HepG2 (cell line): ENCODE measurements around the gene RUVBL2. TPM values are rescaled to one million over a fixed set of nuclear protein-coding genes. Genes with fewer than 3 reads are reported as not detected.
A peak's percentile ranks its signal among the peaks of the same experiment; 100 is the strongest.

Experiments
- DPF2 ChIP-seq: sonication (generic); formaldehyde crosslinking; IDR thresholded peaks from 2 replicates; pipeline ENCODE4 v1.4.0; 2020; ENCODE audit warnings: mild to moderate bottlenecking, low read depth, missing genetic modification reagents, borderline replicate concordance
- GLI4 ChIP-seq: sonication (generic); formaldehyde crosslinking; IDR thresholded peaks from 2 replicates; pipeline ENCODE4 v1.5.1; 2020; ENCODE audit warnings: missing genetic modification reagents, mild to moderate bottlenecking, moderate library complexity, borderline replicate concordance
- HMGXB4 ChIP-seq, 2 experiments: sonication (generic) in 1 of 2; formaldehyde crosslinking in 1 of 2; IDR thresholded peaks; 2 replicates each; pipeline versions ENCODE4 v1.4.0 to v1.6.1; 2018 to 2020; ENCODE audit warnings: missing genetic modification reagents in 2 of 2, borderline replicate concordance in 1 of 2, low read depth in 1 of 2, mild to moderate bottlenecking in 1 of 2, missing biosample characterization in 1 of 2
- KLF15 ChIP-seq: sonication (generic); formaldehyde crosslinking; IDR thresholded peaks from 2 replicates; pipeline ENCODE4 v1.8.1; 2023; ENCODE audit warnings: borderline replicate concordance, mild to moderate bottlenecking, inconsistent platforms, missing genetic modification reagents, mixed read lengths
- NR2F1 ChIP-seq, 2 experiments: fragments of 450-650 bp in 1 of 2; formaldehyde crosslinking in 1 of 2; IDR thresholded peaks; 2 replicates each; pipeline versions ENCODE4 v1.5.0 to v1.6.1; 2016 to 2020; ENCODE audit warnings: mild to moderate bottlenecking in 1 of 2, missing compliant biosample characterization in 1 of 2, missing genetic modification reagents in 1 of 2, moderate library complexity in 1 of 2
- PAF1 ChIP-seq: IDR thresholded peaks from 2 replicates; pipeline ENCODE4 v1.6.1; 2016; ENCODE audit warnings: missing genetic modification reagents, missing compliant biosample characterization
- PTBP1 ChIP-seq: fragments of 200-400 bp; formaldehyde crosslinking; IDR thresholded peaks from 2 replicates; pipeline ENCODE4 v1.6.1; 2018; ENCODE audit warnings: low read length, low read depth; ENCODE audit not compliant: poor library complexity, severe bottlenecking
- SMAD9 ChIP-seq: sonication (generic); formaldehyde crosslinking; IDR thresholded peaks from 2 replicates; pipeline ENCODE4 v1.5.1; 2020; ENCODE audit warnings: mild to moderate bottlenecking, missing genetic modification reagents
- SOX13 ChIP-seq, 3 experiments: fragments of 450-650 bp in 1 of 3; sonication (generic) in 1 of 3; formaldehyde crosslinking in 1 of 3; IDR thresholded peaks in 2 of 3; conservative IDR thresholded peaks in 1 of 3; 2 replicates each; pipeline versions ENCODE4 v1.5.0 to v1.6.1; 2016 to 2020; ENCODE audit warnings: antibody characterized with exemption in 1 of 3, mild to moderate bottlenecking in 1 of 3, missing compliant biosample characterization in 1 of 3, missing genetic modification reagents in 1 of 3, moderate library complexity in 1 of 3
- ZBTB40 ChIP-seq, 2 experiments: fragments of 450-650 bp in 1 of 2; sonication (generic) in 1 of 2; formaldehyde crosslinking in 1 of 2; IDR thresholded peaks; 2 replicates each; pipeline versions ENCODE4 v1.6.1 to v1.8.0; 2016 to 2022; ENCODE audit warnings: antibody characterized with exemption in 1 of 2, mild to moderate bottlenecking in 1 of 2, missing genetic modification reagents in 1 of 2
- ZIK1 ChIP-seq: sonication (generic); formaldehyde crosslinking; IDR thresholded peaks from 2 replicates; pipeline ENCODE4 v1.5.0; 2020; ENCODE audit warnings: mild to moderate bottlenecking, low read depth, missing genetic modification reagents, borderline replicate concordance
- ZNF576 ChIP-seq: sonication (generic); formaldehyde crosslinking; IDR thresholded peaks from 2 replicates; pipeline ENCODE4 v1.4.0; 2020; ENCODE audit warnings: mild to moderate bottlenecking, missing genetic modification reagents
- ZNF619 ChIP-seq: sonication (generic); formaldehyde crosslinking; IDR thresholded peaks from 2 replicates; pipeline ENCODE4 v1.4.0; 2020; ENCODE audit warnings: mild to moderate bottlenecking, missing genetic modification reagents
- ZNF737 ChIP-seq: sonication (generic); formaldehyde crosslinking; IDR thresholded peaks from 2 replicates; pipeline ENCODE4 v1.5.0; 2020; ENCODE audit warnings: missing genetic modification reagents, mild to moderate bottlenecking, borderline replicate concordance
- ZNF761 ChIP-seq: sonication (generic); formaldehyde crosslinking; conservative IDR thresholded peaks from 2 replicates; pipeline ENCODE4 v1.4.0; 2020; ENCODE audit warnings: mild to moderate bottlenecking, missing genetic modification reagents
- polyA plus RNA-seq, 8 experiments: library from polyadenylated mRNA; depleted of rRNA in 3 of 8; stranded (reverse) in 7 of 8; unstranded in 1 of 8; fragments of >200 nt; fragmentation: Illumina TruSeq in 4 of 8; extraction: Trizol in 4 of 8; gene quantifications; 2 replicates each; pipeline versions ENCODE4 v1.2.1 to v1.2.3, GENCODE V29; 2011 to 2016; ENCODE audit warnings: low read depth in 4 of 8, missing spikeins in 1 of 8, mixed read lengths in 1 of 8; ENCODE audit not compliant: insufficient read depth in 1 of 8
- total RNA-seq, 5 experiments: library from RNA; depleted of rRNA; stranded (reverse); fragments of >200 nt; fragmentation: Illumina TruSeq; extraction: Trizol; gene quantifications; 2 replicates each; pipeline ENCODE4 v1.2.3, GENCODE V29; 2016; ENCODE audit warnings: low read depth in 1 of 5

The RUVBL2 gene
- total and polyA plus RNA-seq, 2 of the 13 experiments (the other 11 are each of a cell fraction or from before 2014, with no cell fraction given) = 120 to 122 TPM

GRCh38 chr19:48967346-48968178 lies 26.1 kb upstream of the RUVBL2 start (continued):
- TF ChIP-seq ZIK1 (no peak), ZNF761 (CRISPR knock-in tag) (no peak), PTBP1 (peak; percentile 69), ZNF619 (no peak), PAF1 (peak; percentile 89; the same call in 1 of the 2 replicates), GLI4 (CRISPR knock-in tag) (no peak; the same call in 1 of the 2 replicates), DPF2 (CRISPR knock-in tag) (no peak), ZNF576 (CRISPR knock-in tag) (no peak), ZBTB40 (IDR thresholded peaks at IDR 0.05) (no peak), ZBTB40 (CRISPR knock-in tag; IDR thresholded peaks at IDR 0.05) (no peak), SMAD9 (CRISPR knock-in tag) (no peak), SOX13 (IDR thresholded peaks at IDR 0.05) (no peak; the same call in 1 of the 2 replicates), SOX13 (CRISPR knock-in tag; conservative IDR thresholded peaks at IDR 0.05 in 1 of 2, IDR thresholded peaks at IDR 0.05 in 1 of 2) (no peak; a peak in 1 of 4 replicates), HMGXB4 (CRISPR knock-in tag; IDR thresholded peaks at IDR 0.05; ENCODE audit: borderline replicate concordance in 1 of 2, low read depth in 1 of 2) (peak in 1 of 2 experiments; percentile 20; a peak in 1 of 4 replicates), NR2F1 (CRISPR knock-in tag; IDR thresholded peaks at IDR 0.05) (no peak), ZNF737 (no peak), KLF15 (CRISPR knock-in tag) (no peak; the same call in 1 of the 2 replicates)
